ENCODE data around the gene SALL4. TPM values are rescaled to one million over a fixed set of nuclear protein-coding genes. Genes with fewer than 3 reads are reported as not detected.

The SALL4 gene
- total and polyA plus RNA-seq, 2 donors from 2014 or later: 0.09 TPM; not detected in 1

- no peaks in the 10 kb centered on the region for H3K27me3 ChIP-seq (ENCODE audit: control insufficient read depth, insufficient read depth, low read length)
- H3K9ac ChIP-seq (ENCODE audit: low read length in 3 of 3): no peak overlapping the region
- no peak overlapping the region for H3K27ac ChIP-seq (ENCODE audit: low read depth in 2 of 2, low read length in 2 of 2)
- H3K36me3 ChIP-seq (ENCODE audit: control insufficient read depth in 2 of 3, insufficient read depth in 3 of 3, low read length in 3 of 3): no peaks in the 10 kb centered on the region
- H3K4me3 ChIP-seq (ENCODE audit: low read length in 3 of 3): no peak overlapping the region
- no peak for TF ChIP-seq CTCF (IDR thresholded peaks at IDR 0.05; ENCODE audit: borderline replicate concordance, extremely low read depth, insufficient read depth)
- DNase-seq: peak in 1 of 5 donors; percentile 78
- intact Hi-C loops (cut with DNase I): no loop called here
- FAIRE-seq: no peak
- H3K4me1 ChIP-seq (ENCODE audit: control insufficient read depth in 2 of 3, insufficient read depth in 2 of 3, low read depth in 1 of 3, low read length in 3 of 3): no peaks in the 10 kb centered on the region
- H3K9me3 ChIP-seq (ENCODE audit: control insufficient read depth in 2 of 3, insufficient read depth in 1 of 3, low read length in 3 of 3): no peaks in the 10 kb centered on the region
Measured at GRCh38 chr20:51831866-51832265, 29.5 kb upstream of the SALL4 start.

GRCh38 chr20:51830538-51830937 is 28.2 kb upstream of the SALL4 start:
- Histone ChIP-seq H3K4me3 (ENCODE audit: low read length in 3 of 3) (no peak overlapping the region), H3K9ac (ENCODE audit: low read length in 3 of 3) (no peak overlapping the region), H3K27me3 (ENCODE audit: control insufficient read depth, insufficient read depth, low read length) (no peaks in the 10 kb centered on the region), H3K36me3 (ENCODE audit: control insufficient read depth in 2 of 3, insufficient read depth in 3 of 3, low read length in 3 of 3) (no peaks in the 10 kb centered on the region), H3K4me1 (ENCODE audit: control insufficient read depth in 2 of 3, insufficient read depth in 2 of 3, low read depth in 1 of 3, low read length in 3 of 3) (no peaks in the 10 kb centered on the region), H3K9me3 (ENCODE audit: control insufficient read depth in 2 of 3, insufficient read depth in 1 of 3, low read length in 3 of 3) (no peaks in the 10 kb centered on the region), H3K27ac (ENCODE audit: low read depth in 2 of 2, low read length in 2 of 2) (no peak overlapping the region)
- intact Hi-C loops (cut with DNase I): no loop called here
- DNase-seq (no peak), FAIRE-seq (no peak)
- no peak for TF ChIP-seq CTCF (IDR thresholded peaks at IDR 0.05; ENCODE audit: borderline replicate concordance, extremely low read depth, insufficient read depth)

- TF ChIP-seq CTCF (IDR thresholded peaks at IDR 0.05; ENCODE audit: borderline replicate concordance, extremely low read depth, insufficient read depth): no peak
- FAIRE-seq: no peak
- Histone ChIP-seq H3K27ac (ENCODE audit: low read depth in 2 of 2, low read length in 2 of 2) (no peak overlapping the region), H3K27me3 (ENCODE audit: control insufficient read depth, insufficient read depth, low read length) (no peaks in the 10 kb centered on the region), H3K4me1 (ENCODE audit: control insufficient read depth in 2 of 3, insufficient read depth in 2 of 3, low read depth in 1 of 3, low read length in 3 of 3) (no peaks in the 10 kb centered on the region), H3K4me3 (ENCODE audit: low read length in 3 of 3) (no peak overlapping the region), H3K9ac (ENCODE audit: low read length in 3 of 3) (no peak overlapping the region), H3K36me3 (ENCODE audit: control insufficient read depth in 2 of 3, insufficient read depth in 3 of 3, low read length in 3 of 3) (no peaks in the 10 kb centered on the region), H3K9me3 (ENCODE audit: control insufficient read depth in 2 of 3, insufficient read depth in 1 of 3, low read length in 3 of 3) (no peaks in the 10 kb centered on the region)
- intact Hi-C loops (cut with DNase I): no loop called here
- no peak for DNase-seq
Measured at GRCh38 chr20:51828762-51829161, 26.4 kb upstream of the SALL4 start.

GRCh38 chr20:51826372-51826771 is 24.1 kb upstream of the SALL4 start:
- Histone ChIP-seq H3K36me3 (ENCODE audit: control insufficient read depth in 2 of 3, insufficient read depth in 3 of 3, low read length in 3 of 3) (no peaks in the 10 kb centered on the region), H3K27ac (ENCODE audit: low read depth in 2 of 2, low read length in 2 of 2) (no peak overlapping the region), H3K9me3 (ENCODE audit: control insufficient read depth in 2 of 3, insufficient read depth in 1 of 3, low read length in 3 of 3) (no peaks in the 10 kb centered on the region), H3K27me3 (ENCODE audit: control insufficient read depth, insufficient read depth, low read length) (no peaks in the 10 kb centered on the region), H3K4me3 (ENCODE audit: low read length in 3 of 3) (no peak overlapping the region), H3K4me1 (ENCODE audit: control insufficient read depth in 2 of 3, insufficient read depth in 2 of 3, low read depth in 1 of 3, low read length in 3 of 3) (no peaks in the 10 kb centered on the region), H3K9ac (ENCODE audit: low read length in 3 of 3) (no peak overlapping the region)
- DNase-seq (no peak), FAIRE-seq (no peak)
- TF ChIP-seq CTCF (IDR thresholded peaks at IDR 0.05; ENCODE audit: borderline replicate concordance, extremely low read depth, insufficient read depth): no peak
- intact Hi-C loops (cut with DNase I): no loop called here

Measured in kidney (tissue), 14 donors.